HepG2 (cell line): ENCODE measurements around the gene ELAC1. TPM values are rescaled to one million over a fixed set of nuclear protein-coding genes. Genes with fewer than 3 reads are reported as not detected.

Experiments used
- HNF1A ChIP-seq, 2 experiments: sonication (generic) in 1 of 2; formaldehyde crosslinking in 1 of 2; IDR thresholded peaks; 2 replicates each; pipeline versions ENCODE4 v1.4.0 to v1.6.1; 2016 to 2020; ENCODE audit warnings: borderline replicate concordance in 1 of 2, low read depth in 1 of 2, mild to moderate bottlenecking in 1 of 2, missing genetic modification reagents in 1 of 2
- JDP2 ChIP-seq: sonication (generic); formaldehyde crosslinking; IDR thresholded peaks from 2 replicates; pipeline ENCODE4 v1.8.1; 2022; ENCODE audit warnings: missing genetic modification reagents, borderline replicate concordance
- NFRKB ChIP-seq: fragments of 450-650 bp; IDR thresholded peaks from 2 replicates; pipeline ENCODE4 v1.6.1; 2017
- PRPF4 ChIP-seq: fragments of 200-400 bp; formaldehyde crosslinking; IDR thresholded peaks from 2 replicates; pipeline ENCODE4 v1.6.1; 2016; ENCODE audit warnings: low read length, low read depth; ENCODE audit not compliant: poor library complexity, severe bottlenecking
- SP2 ChIP-seq: sonication (generic); formaldehyde crosslinking; IDR thresholded peaks from 2 replicates; pipeline ENCODE4 v1.5.1; 2020; ENCODE audit warnings: mild to moderate bottlenecking, missing genetic modification reagents
- ZNF3 ChIP-seq: IDR thresholded peaks from 2 replicates; pipeline ENCODE4 v1.7.0; 2017; ENCODE audit warnings: inconsistent platforms
- ZSCAN12 ChIP-seq: sonication (generic); formaldehyde crosslinking; IDR thresholded peaks from 2 replicates; pipeline ENCODE4 v1.9.0; 2021; ENCODE audit warnings: mild to moderate bottlenecking, missing genetic modification reagents
- polyA plus RNA-seq, 8 experiments: library from polyadenylated mRNA; depleted of rRNA in 3 of 8; stranded (reverse) in 7 of 8; unstranded in 1 of 8; fragments of >200 nt; fragmentation: Illumina TruSeq in 4 of 8; extraction: Trizol in 4 of 8; gene quantifications; 2 replicates each; pipeline versions ENCODE4 v1.2.1 to v1.2.3, GENCODE V29; 2011 to 2016; ENCODE audit warnings: low read depth in 4 of 8, missing spikeins in 1 of 8, mixed read lengths in 1 of 8; ENCODE audit not compliant: insufficient read depth in 1 of 8
- total RNA-seq, 5 experiments: library from RNA; depleted of rRNA; stranded (reverse); fragments of >200 nt; fragmentation: Illumina TruSeq; extraction: Trizol; gene quantifications; 2 replicates each; pipeline ENCODE4 v1.2.3, GENCODE V29; 2016; ENCODE audit warnings: low read depth in 1 of 5
- TF ChIP-seq, protein P1 (sequence below): sonication (generic); formaldehyde crosslinking; IDR thresholded peaks from 2 replicates; pipeline ENCODE4 v1.4.0; 2020; ENCODE audit warnings: missing genetic modification reagents
- TF ChIP-seq, protein P2 (sequence below): sonication (generic); formaldehyde crosslinking; IDR thresholded peaks from 2 replicates; pipeline ENCODE4 v1.9.0; 2021; ENCODE audit warnings: missing genetic modification reagents, borderline replicate concordance
- TF ChIP-seq, protein P3 (sequence below): sonication (generic); formaldehyde crosslinking; IDR thresholded peaks from 2 replicates; pipeline ENCODE4 v1.4.0; 2020; ENCODE audit warnings: missing genetic modification reagents; ENCODE audit errors: not compliant biosample characterization
- TF ChIP-seq, protein P4 (sequence below): sonication (generic); formaldehyde crosslinking; IDR thresholded peaks from 2 replicates; pipeline ENCODE4 v1.8.1; 2023; ENCODE audit warnings: mild to moderate bottlenecking, missing genetic modification reagents
- TF ChIP-seq, protein P5 (sequence below), 2 experiments: sonication (generic) in 1 of 2; formaldehyde crosslinking in 1 of 2; IDR thresholded peaks; 2 replicates each; pipeline versions ENCODE4 v1.6.1 to v1.9.0; 2014 to 2022; ENCODE audit warnings: antibody characterized with exemption in 1 of 2, borderline replicate concordance in 1 of 2, inconsistent platforms in 1 of 2, low read depth in 1 of 2, missing genetic modification reagents in 1 of 2

ELAC1 gene
- total and polyA plus RNA-seq, 2 of the 13 experiments (the other 11 are each of a cell fraction or from before 2014, with no cell fraction given) = 1.9 to 3.6 TPM

DNA sequence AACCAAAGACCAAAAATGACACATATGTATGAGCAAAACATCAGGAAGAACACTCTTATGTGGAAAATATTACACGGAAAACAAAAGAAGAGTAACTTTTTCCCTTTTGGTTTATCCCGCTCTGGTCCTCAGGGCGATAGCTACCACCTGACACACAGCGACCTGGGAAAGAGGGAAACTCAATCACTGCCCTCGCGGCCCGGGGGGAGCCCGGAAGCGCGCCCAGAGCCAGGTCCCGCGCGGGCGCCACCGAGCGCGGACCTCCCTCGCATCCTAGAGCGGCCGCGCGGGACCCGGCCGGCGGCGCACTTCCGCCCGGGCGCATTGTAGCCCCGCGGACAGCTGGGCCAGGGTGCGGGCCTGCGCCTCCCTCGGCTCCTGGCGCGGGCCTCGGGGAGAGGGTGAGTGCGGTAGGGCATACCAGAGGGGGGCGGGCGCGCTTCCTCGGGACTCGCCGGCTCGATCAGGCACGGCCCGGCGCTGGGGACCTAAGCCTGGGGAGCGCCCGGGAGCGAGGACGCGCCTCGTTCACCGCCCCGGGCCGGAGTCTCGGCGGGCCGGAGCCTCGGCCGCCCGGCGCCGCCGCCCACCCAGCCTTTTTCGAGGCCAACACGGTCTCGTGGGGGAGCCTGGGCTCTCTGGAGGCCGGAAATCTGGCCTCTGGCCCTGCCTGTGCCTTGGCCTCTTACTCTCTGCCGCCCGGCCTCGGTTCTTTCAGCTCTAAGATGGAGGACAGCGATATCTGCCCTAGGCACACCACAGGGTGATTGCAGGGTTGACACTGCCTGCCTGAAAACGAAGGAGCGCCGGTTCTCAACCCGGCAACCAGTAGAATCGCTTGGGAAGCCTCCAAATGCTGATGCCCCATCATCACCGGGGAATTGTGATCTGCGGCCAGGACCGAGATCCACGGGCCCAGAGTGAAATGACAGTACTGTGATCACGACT lies at the start of gene ELAC1 (continued):
- no peak for TF ChIP-seq HNF1A (IDR thresholded peaks at IDR 0.05; ENCODE audit: low read depth)
- peak; percentile 73 for TF ChIP-seq HNF1A (CRISPR knock-in tag; IDR thresholded peaks at IDR 0.05; ENCODE audit: borderline replicate concordance)
- TF ChIP-seq, protein P1, sequence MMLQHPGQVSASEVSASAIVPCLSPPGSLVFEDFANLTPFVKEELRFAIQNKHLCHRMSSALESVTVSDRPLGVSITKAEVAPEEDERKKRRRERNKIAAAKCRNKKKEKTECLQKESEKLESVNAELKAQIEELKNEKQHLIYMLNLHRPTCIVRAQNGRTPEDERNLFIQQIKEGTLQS = peak; percentile 44; the same call in 1 of the 2 replicates
- 0 out of 2 replicates have a peak, but pooled peaks have one; percentile 49 for TF ChIP-seq ZSCAN12 (CRISPR knock-in tag)
- no peak for TF ChIP-seq PRPF4
- no peak; the same call in 1 of the 2 replicates for TF ChIP-seq SP2 (CRISPR knock-in tag)
- TF ChIP-seq, protein P2, sequence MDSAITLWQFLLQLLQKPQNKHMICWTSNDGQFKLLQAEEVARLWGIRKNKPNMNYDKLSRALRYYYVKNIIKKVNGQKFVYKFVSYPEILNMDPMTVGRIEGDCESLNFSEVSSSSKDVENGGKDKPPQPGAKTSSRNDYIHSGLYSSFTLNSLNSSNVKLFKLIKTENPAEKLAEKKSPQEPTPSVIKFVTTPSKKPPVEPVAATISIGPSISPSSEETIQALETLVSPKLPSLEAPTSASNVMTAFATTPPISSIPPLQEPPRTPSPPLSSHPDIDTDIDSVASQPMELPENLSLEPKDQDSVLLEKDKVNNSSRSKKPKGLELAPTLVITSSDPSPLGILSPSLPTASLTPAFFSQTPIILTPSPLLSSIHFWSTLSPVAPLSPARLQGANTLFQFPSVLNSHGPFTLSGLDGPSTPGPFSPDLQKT (CRISPR knock-in tag) = no peak
- TF ChIP-seq, protein P3, sequence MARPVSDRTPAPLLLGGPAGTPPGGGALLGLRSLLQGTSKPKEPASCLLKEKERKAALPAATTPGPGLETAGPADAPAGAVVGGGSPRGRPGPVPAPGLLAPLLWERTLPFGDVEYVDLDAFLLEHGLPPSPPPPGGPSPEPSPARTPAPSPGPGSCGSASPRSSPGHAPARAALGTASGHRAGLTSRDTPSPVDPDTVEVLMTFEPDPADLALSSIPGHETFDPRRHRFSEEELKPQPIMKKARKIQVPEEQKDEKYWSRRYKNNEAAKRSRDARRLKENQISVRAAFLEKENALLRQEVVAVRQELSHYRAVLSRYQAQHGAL (CRISPR knock-in tag) = no peak
- TF ChIP-seq, protein P4, sequence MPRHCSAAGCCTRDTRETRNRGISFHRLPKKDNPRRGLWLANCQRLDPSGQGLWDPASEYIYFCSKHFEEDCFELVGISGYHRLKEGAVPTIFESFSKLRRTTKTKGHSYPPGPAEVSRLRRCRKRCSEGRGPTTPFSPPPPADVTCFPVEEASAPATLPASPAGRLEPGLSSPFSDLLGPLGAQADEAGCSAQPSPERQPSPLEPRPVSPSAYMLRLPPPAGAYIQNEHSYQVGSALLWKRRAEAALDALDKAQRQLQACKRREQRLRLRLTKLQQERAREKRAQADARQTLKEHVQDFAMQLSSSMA (CRISPR knock-in tag) = peak; percentile 69; the same call in 1 of the 2 replicates
- no peak for TF ChIP-seq NFRKB
- TF ChIP-seq ZNF3 (CRISPR knock-in tag) = no peak
- TF ChIP-seq, protein P5, sequence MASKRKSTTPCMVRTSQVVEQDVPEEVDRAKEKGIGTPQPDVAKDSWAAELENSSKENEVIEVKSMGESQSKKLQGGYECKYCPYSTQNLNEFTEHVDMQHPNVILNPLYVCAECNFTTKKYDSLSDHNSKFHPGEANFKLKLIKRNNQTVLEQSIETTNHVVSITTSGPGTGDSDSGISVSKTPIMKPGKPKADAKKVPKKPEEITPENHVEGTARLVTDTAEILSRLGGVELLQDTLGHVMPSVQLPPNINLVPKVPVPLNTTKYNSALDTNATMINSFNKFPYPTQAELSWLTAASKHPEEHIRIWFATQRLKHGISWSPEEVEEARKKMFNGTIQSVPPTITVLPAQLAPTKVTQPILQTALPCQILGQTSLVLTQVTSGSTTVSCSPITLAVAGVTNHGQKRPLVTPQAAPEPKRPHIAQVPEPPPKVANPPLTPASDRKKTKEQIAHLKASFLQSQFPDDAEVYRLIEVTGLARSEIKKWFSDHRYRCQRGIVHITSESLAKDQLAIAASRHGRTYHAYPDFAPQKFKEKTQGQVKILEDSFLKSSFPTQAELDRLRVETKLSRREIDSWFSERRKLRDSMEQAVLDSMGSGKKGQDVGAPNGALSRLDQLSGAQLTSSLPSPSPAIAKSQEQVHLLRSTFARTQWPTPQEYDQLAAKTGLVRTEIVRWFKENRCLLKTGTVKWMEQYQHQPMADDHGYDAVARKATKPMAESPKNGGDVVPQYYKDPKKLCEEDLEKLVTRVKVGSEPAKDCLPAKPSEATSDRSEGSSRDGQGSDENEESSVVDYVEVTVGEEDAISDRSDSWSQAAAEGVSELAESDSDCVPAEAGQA (IDR thresholded peaks at IDR 0.05; ENCODE audit: low read depth) = no peak
- TF ChIP-seq, protein P5 (CRISPR knock-in tag; IDR thresholded peaks at IDR 0.05; ENCODE audit: borderline replicate concordance) = no peak
- no peak for TF ChIP-seq JDP2 (CRISPR knock-in tag)
